ENCODE results near the gene RGS3. TPM values are rescaled to one million over a fixed set of nuclear protein-coding genes. Genes with fewer than 3 reads are reported as not detected.

RGS3 gene
- polyA plus RNA-seq, 1 of the 3 experiments (the other 2 are of a cell fraction): 50.6 TPM

- Histone ChIP-seq H3K27me3 (ENCODE audit: insufficient read depth) (no peaks in the 10 kb centered on the region), H3K4me1 (ENCODE audit: control insufficient read depth in 1 of 2, insufficient read depth in 2 of 2, low read depth in 1 of 2, low read length in 1 of 2) (peaks cover 10 to 15% of the 10 kb centered on the region in 2 experiments; a peak in 2 of 4 replicates), H3K36me3 (replicated peaks in 1 of 2; ENCODE audit: control insufficient read depth in 1 of 2, insufficient read depth in 2 of 2, low read length in 1 of 2) (no peaks in the 10 kb centered on the region), H3K9me2 (no peaks in the 10 kb centered on the region), H3K4me3 (ENCODE audit: low read depth in 2 of 2, low read length in 1 of 2) (no peak overlapping the region), H4K20me1 (ENCODE audit: insufficient read depth) (no peaks in the 10 kb centered on the region), H2AFZ (ENCODE audit: low read depth) (no peak overlapping the region), H3K27ac (ENCODE audit: low read depth in 2 of 2, low read length in 1 of 2) (no peak overlapping the region), H3F3A (replicated peaks; ENCODE audit: insufficient read depth) (no peaks in the 10 kb centered on the region), H3K9ac (no peak overlapping the region), H3K4me2 (no peak overlapping the region), H3K9me3 (no peaks in the 10 kb centered on the region), H3K79me2 (ENCODE audit: insufficient read depth) (no peaks in the 10 kb centered on the region)
- WGBS (ENCODE audit: low lambda C conversion rate): 67% methylated on average over 10 of the region's 10 CpGs
- CTCF ChIA-PET: interaction anchor here (0.7 to 2.2 kb wide), 6 partner anchors 20 to 189 kb away, joined by 3 to 9 read pairs (median 3); no protein-coding TSS in a partner anchor
- POLR2A ChIA-PET: no interaction called here
- TF ChIP-seq FOXM1 (IDR thresholded peaks at IDR 0.05; ENCODE audit: low read depth): no peak
- no peak for DNase-seq
Observed at GRCh38 chr9:113634596-113635515, 171.3 kb downstream of the RGS3 start.

- Histone ChIP-seq H3K9me3 (no peaks in the 10 kb centered on the region), H3F3A (replicated peaks; ENCODE audit: insufficient read depth) (no peaks in the 10 kb centered on the region), H3K4me3 (ENCODE audit: low read depth in 2 of 2, low read length in 1 of 2) (no peak overlapping the region), H3K4me2 (no peak overlapping the region), H3K36me3 (replicated peaks in 1 of 2; ENCODE audit: control insufficient read depth in 1 of 2, insufficient read depth in 2 of 2, low read length in 1 of 2) (no peaks in the 10 kb centered on the region), H3K27me3 (ENCODE audit: insufficient read depth) (no peaks in the 10 kb centered on the region), H3K27ac (ENCODE audit: low read depth in 2 of 2, low read length in 1 of 2) (no peak overlapping the region), H3K4me1 (ENCODE audit: control insufficient read depth in 1 of 2, insufficient read depth in 2 of 2, low read depth in 1 of 2, low read length in 1 of 2) (peaks cover 10 to 15% of the 10 kb centered on the region in 2 experiments; a peak in 2 of 4 replicates), H2AFZ (ENCODE audit: low read depth) (no peak overlapping the region), H3K9me2 (no peaks in the 10 kb centered on the region), H4K20me1 (ENCODE audit: insufficient read depth) (no peaks in the 10 kb centered on the region), H3K79me2 (ENCODE audit: insufficient read depth) (no peaks in the 10 kb centered on the region), H3K9ac (no peak overlapping the region)
- no peak for DNase-seq
- ChIA-PET POLR2A (no interaction called here), CTCF (interaction anchor here (0.7 to 2.2 kb wide), 5 partner anchors 19 to 189 kb away, joined by 3 to 9 read pairs (median 3); no protein-coding TSS in a partner anchor)
- WGBS (ENCODE audit: low lambda C conversion rate): 88% methylated on average over 5 of the region's 5 CpGs
- TF ChIP-seq NRF1 (IDR thresholded peaks at IDR 0.05; ENCODE audit: low read depth, low read length) (no peak), FOSL2 (IDR thresholded peaks at IDR 0.05; ENCODE audit: borderline replicate concordance, low read depth) (no peak), IRF3 (IDR thresholded peaks at IDR 0.05; ENCODE audit: low read depth, low read length) (no peak), GATA2 (CRISPR knock-in tag; IDR thresholded peaks at IDR 0.05) (no peak), CHD2 (IDR thresholded peaks at IDR 0.05; ENCODE audit: low read length, partially characterized antibody) (no peak), RAD21 (IDR thresholded peaks at IDR 0.05; ENCODE audit: low read length) (no peak), GABPA (IDR thresholded peaks at IDR 0.05; ENCODE audit: low read depth) (no peak), EP300 (IDR thresholded peaks at IDR 0.05; ENCODE audit: borderline replicate concordance in 1 of 2, low read depth in 1 of 2, low read length in 1 of 2) (no peak), PBX3 (IDR thresholded peaks at IDR 0.05) (no peak), FOXM1 (IDR thresholded peaks at IDR 0.05; ENCODE audit: low read depth) (no peak), YY1 (IDR thresholded peaks at IDR 0.05; ENCODE audit: low read depth) (no peak), EZH2phosphoT487 (IDR thresholded peaks at IDR 0.05; ENCODE audit: borderline replicate concordance, low read depth) (no peak), RFX5 (IDR thresholded peaks at IDR 0.05; ENCODE audit: low read length) (no peak), MEF2A (IDR thresholded peaks at IDR 0.05; ENCODE audit: borderline replicate concordance, low read depth) (no peak)
Observed at GRCh38 chr9:113635586-113635985, 172.1 kb downstream of the RGS3 start.
